Right lobe of liver (tissue), 4 donors: Measurements from ENCODE around the gene MTX2.

ENCODE experiments used
- POLR2A ChIP-seq: fragments of 450-650 bp; IDR thresholded peaks from one replicate; pipeline ENCODE4 v1.6.1; 2017; ENCODE audit warnings: antibody characterized with exemption, mild to moderate bottlenecking
- TF ChIP-seq, protein P1 (sequence below), 4 donors: fragments of 200-600 bp in 3 of 4; fragments of 450-650 bp in 1 of 4; IDR thresholded peaks; one replicate each; pipeline versions ENCODE4 v1.5.1 to v1.8.0; 2016 to 2022; ENCODE audit warnings: antibody characterized with exemption in 4 of 4, mild to moderate bottlenecking in 2 of 4
- donor health status: DM: no; HTN: no; CAD: no.
- donor health status: DM: no; HTN: no; CAD: no.
- donor health status: DM: no; HTN: yes; CAD: no.

DNA sequence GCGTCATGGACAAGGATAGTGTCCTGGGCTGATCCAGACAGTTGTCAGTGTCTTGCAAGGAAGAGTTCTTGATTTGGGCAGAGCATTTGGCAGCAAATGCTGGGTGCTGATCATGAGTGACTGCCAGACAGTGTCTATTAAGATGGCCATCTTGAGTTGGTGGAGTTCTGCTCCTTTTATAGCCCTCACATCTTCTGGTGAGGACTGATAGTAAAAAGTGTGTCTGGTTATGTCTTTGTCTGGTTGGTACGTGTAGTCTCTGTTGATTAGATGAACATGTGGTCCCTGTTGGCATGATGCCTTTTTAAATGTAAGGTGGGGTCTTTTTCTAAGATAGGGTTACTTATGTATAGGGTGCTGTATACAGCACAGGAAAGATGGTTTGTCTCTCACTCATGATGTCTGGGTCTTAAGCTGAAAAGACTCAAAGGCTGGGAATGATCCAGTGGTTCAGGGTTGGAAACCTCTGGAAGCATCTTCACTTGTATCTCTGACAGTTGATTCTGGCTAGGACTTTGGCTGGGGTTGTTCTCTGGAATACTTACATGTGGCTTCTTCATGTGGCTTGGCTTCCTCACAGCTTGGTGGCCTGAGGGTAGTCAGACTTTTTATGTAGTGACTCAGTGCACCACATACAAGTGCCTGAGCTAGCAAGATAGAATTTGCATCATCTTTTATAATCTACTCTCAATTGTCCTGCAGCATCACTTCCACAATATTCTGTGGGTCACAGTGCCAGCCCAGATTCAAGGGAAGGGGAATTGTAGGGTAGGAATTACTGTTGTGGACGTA, 11.8 kb downstream of the MTX2 start:
- TF ChIP-seq, protein P1, sequence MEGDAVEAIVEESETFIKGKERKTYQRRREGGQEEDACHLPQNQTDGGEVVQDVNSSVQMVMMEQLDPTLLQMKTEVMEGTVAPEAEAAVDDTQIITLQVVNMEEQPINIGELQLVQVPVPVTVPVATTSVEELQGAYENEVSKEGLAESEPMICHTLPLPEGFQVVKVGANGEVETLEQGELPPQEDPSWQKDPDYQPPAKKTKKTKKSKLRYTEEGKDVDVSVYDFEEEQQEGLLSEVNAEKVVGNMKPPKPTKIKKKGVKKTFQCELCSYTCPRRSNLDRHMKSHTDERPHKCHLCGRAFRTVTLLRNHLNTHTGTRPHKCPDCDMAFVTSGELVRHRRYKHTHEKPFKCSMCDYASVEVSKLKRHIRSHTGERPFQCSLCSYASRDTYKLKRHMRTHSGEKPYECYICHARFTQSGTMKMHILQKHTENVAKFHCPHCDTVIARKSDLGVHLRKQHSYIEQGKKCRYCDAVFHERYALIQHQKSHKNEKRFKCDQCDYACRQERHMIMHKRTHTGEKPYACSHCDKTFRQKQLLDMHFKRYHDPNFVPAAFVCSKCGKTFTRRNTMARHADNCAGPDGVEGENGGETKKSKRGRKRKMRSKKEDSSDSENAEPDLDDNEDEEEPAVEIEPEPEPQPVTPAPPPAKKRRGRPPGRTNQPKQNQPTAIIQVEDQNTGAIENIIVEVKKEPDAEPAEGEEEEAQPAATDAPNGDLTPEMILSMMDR (IDR thresholded peaks at IDR 0.05), result no peak
- TF ChIP-seq POLR2A, result no peak
